Activated CD8-positive, alpha-beta memory T cell treated with anti-CD3 and anti-CD28 coated beads, Interleukin-2, amount 50 U/mL, for 24 hours (primary cell): ENCODE data around the gene RAB40AL.
"Not testable (repeated sequence)": the region's sequence is repeated elsewhere in the genome, so short reads cannot be mapped to it uniquely, and the experiment has no call there.

Experiments
- DNase-seq: peaks from one replicate; pipeline ENCODE4 v3.0.0-alpha.2; 2020; ENCODE audit errors: extremely low read depth

Gene RAB40AL, protein sequence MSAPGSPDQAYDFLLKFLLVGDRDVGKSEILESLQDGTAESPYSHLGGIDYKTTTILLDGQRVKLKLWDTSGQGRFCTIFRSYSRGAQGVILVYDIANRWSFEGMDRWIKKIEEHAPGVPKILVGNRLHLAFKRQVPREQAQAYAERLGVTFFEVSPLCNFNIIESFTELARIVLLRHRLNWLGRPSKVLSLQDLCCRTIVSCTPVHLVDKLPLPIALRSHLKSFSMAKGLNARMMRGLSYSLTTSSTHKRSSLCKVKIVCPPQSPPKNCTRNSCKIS

DNA sequence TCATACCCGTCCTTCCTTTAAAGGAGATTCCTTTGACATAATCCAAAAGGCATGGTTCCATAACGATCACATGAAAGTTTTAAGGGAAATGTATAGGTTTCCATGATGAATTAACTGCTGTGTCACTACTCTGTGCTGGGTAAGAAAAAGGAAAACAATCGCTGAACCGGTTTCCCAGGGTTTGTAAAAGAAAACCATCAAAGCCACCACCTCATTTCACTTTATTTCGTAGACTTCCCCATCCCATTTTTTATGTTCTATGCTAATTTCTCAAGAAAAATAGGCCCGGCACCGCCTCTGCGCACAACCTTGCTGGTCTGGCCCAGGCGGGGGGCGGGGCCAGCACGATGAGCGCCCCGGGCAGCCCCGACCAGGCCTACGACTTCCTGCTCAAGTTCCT lies at the start of gene RAB40AL:
Gene RAB40AL (plus strand): TSS at position 301 of the 400 bp plus-strand sequence. CDS start 47 bp downstream, at position 348.
- not testable (repeated sequence) for DNase-seq

DNA sequence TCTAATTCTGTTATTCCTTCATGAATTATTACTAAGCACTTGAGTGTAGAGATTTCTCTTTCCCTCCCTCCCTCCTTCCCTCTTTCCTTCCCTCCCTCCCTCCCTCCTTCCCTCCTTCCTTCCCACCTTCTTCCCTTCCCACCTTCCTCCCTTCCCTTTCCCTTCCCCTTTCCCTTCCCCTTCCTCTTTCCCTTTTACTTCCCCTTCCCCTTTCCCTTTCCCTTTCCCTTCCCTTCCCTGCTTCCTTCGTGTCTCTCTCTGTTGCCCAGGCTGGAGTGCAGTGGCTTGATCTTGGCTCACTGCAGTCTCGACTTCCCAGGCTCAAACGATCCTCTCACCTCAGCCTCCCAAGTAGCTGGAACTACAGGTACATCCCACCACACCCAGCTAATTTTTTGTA lies 49.4 kb upstream of the RAB40AL start:
- DNase-seq, result no peak

DNA sequence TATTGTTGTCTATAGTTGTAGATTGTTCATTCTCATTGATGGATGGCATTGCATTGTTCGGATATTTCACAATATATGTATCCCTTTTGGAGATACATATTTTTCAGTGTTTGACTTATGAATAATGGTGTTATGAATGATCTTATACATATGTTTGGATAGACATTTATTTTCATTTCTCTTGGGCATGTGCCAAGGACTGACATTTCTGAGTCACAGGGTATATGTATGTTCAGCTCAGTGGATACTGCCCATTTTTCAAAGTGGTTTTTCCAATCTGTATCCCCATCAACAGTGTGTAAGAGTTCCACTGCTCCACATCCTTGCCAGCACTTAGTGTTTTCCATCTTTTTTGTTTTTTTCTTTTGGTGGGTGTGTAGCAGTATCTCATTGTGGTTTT lies 45.0 kb upstream of the RAB40AL start:
- DNase-seq, result no peak

DNA sequence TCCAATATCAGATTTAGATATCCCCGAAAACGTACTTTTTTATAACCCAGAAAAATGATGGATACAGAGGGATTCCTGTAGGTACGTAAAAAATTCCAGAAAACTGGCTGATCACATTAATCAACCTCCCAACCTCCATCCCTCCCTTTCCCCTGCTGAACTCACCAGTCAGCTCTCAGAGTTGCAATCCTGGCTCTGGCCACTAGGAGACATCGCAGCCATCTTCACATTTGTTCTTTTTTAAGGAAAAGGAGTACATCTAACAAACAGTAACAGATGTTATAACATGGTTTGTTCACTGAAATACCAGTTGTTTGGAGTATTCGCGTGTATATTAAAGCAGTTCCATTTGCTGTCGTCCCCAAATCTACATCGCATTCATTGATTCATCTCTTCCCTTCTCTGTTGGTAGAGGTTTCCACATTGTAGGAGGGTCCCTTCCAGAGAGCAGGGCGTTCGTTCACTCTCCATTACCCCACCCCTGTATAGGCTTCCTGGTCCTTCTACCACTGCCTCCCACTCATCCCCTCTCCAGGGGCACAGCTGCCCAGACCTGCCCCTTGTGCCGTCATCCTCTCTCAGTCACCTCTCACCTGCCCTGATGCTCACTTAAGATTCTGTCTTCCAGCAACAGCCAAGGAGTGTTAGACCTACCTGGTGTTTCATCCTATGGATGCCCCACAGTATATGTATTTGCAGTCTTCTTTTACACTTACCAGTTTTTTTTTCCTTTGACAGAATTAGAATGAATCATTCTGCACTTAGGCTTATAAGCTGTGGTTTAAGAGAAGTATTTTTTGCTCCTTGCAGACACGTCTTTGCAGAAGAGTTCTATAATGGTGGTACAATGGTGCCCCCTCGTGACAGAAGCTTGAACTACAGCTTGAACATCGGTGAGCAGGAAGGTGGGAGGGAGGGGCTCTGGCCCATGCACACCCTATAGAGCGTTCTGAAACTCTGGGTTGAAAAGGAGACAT lies 36.8 kb upstream of the RAB40AL start:
- DNase-seq, result peak; percentile 18

DNA sequence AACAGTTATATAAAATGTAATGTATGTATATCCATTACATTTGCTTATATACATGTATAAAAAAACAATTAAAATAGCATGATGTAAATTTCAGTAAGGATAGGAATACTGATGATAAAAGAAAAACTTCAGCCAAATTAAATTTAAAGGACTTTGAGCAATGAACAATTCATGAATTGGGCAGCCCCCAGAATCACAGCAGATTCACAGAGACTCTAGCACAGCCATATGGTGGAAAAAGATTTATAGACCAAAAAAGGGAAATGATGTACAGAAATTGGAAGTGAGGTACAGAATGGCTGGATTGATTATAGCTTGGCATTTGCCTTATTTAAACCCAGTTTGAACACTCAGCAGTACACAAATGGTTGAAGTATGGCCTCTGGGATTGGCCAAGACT lies 34.7 kb upstream of the RAB40AL start:
- no peak for DNase-seq

DNA sequence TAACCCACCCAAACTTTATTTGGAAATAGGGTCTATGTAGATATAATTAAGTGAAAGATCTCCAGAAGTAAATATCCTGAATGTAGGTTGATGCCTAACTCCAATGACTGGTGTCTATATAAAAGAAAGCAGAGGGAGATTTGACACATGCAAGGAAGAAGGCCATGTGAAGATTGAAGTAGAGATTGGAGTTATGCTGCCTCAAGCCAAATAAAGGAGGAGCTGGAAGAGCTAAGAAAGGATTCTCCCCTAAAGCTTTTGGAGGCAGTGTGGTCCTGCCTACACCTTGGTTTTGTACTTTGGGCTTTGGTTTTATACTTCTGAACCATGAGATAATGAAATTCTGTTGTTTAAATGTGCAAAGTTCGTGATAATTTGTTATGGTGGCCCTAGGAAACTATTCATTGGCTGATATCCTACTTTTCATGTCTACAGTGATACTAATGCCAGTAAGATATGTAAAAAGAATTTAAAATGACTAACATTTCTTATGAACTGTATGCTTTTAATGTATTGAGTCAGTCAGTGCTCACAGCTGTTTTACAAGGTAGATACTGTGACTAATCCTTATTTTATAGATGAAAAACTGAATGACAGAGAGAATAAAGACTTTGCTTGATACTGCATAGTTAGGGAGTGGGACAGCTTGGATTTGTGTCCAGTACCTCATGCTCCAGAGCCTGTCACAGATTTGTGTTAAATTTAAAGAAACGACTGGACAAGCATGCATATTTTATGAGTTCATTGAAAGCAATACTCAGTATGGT lies 5.9 kb upstream of the RAB40AL start:
- DNase-seq, result no peak

DNA sequence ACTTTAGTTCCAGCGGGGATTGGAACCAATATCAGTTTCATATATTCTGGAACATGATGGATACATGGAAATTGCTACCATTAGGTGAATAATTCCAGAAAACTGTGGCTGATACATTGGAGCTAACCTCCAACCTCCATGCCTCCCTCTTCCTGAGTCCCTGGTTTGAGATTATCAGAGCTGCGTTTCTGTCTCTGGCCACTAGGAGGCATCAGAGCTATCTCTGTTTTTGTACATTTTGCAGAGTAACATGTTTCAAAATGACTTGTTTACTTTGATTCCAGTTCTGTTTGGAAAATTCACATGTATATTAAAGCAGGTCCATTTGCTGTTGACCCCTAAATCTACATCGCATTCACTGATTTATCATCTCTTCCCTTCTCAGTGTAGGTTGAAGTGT lies 2.4 kb upstream of the RAB40AL start:
- DNase-seq, result no peak

DNA sequence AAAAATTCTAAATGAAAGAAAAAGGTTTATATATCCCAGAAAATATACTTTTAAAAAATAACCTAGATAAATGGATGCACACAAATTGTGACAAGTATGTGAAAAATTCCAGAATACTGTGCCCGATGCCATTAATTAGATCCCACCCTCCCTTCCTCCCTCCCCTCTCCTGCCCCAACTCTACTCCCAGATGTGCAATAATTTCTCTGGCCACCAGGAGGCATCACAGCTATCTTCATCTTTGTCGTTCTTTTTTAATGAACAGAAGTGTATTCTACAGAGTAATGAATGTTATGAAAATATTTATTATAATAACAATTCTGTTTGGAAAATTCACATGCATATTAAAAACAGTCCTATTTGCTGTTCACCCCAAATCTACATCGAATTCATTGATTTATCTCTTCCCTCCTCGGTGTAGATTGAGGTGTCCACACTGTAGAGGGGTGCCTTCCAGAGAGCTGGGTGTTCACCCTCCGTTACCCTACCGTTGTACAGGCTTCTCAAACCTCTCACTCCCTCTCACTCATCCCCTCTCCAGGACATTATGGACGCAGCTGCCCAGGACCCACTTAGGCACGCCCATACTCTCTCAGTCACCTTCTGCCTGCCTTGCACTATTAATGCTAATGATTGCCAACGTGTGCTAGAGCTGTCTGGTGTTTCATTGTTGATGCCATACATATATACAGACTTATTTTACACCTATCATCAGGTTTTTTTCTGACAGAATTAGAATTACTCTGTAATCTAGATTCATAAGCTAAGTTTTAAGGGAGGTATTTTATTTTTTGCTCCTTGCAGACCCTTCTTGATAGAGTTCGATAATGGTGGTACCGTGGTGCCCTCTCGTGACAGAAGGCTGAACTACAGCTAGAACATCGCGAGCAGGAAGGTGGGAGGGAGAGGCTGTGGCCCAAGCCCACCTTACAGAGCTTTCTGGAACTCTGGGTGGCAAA lies 14.1 kb downstream of the RAB40AL start:
- DNase-seq, result peak; percentile 2

DNA sequence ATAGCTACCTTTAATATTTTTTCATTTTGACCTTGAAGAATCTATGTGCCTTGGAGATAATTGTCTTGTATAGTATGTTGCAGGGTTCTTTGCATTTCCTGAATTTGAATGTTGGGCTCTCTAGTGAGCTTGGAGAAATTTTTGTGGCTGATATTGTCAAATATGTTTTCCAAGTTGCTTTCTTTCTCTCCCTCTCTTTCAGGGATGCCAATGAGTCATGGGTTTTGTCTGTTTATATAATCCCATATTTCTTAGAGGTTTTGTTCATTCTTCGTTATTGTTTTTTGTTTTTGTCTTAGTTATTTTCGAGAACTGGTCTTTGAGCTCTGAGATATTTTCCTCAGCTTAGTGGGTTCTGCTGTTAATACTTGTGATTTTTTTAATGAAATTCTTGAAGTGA lies 20.7 kb downstream of the RAB40AL start:
- DNase-seq, result no peak

DNA sequence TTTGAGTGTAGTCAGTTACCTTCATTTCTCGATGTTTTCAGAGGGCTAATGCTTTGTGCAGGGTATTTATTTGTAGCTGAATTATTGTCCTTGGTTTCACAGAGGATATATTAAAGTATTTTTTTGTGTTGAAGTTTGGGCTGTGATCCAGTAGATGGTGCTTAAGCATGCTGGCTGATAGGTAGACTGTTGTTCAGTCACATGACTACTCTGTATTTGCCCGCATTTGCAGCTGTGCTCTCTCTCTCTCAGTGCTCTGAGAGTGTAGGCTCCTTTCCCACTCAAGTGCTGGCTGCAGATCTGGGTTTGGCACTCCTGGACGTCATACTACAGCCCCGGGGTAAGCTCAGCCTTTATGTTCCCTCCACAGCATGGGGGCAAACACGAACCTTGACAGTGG lies 21.7 kb downstream of the RAB40AL start:
- no peak for DNase-seq

DNA sequence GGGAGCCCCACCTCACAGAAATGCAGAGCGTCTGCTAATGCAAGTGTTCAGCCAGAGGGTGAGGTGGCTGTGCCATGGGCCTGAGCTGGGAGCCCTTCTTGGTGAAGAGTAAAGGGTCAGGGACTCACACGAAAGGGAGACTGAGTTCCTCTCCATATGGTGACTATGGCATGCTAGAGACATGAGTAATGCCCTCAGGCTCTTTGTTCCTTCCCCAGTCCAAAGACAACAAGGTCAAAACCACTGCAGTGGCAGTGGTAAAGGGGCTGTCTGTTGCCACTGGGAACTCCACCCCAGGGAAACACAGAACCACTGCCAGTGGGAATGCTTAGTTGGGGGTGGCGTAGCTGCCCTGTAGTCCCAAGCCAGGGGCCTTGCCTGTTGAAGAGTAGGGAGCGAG lies 22.4 kb downstream of the RAB40AL start:
- no peak for DNase-seq

DNA sequence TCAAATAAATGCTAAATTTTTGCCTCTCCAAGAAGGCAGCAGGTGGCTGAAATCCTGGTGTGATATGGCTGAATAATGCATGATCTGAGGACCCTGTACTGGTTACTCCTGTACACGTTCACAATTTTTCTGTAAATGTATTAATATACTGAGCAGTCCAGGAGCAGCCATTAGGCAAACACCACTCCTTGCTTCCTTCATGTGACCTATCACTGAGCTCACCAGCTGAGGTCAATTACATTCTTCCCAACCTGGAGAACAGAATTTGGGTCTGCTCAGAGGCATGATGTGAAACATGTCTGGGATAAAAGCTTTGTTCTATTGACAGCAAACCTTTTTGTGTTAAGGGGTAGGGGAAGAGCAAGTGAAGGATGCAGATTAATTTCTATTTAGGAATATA lies 26.9 kb downstream of the RAB40AL start:
- DNase-seq, result no peak

DNA sequence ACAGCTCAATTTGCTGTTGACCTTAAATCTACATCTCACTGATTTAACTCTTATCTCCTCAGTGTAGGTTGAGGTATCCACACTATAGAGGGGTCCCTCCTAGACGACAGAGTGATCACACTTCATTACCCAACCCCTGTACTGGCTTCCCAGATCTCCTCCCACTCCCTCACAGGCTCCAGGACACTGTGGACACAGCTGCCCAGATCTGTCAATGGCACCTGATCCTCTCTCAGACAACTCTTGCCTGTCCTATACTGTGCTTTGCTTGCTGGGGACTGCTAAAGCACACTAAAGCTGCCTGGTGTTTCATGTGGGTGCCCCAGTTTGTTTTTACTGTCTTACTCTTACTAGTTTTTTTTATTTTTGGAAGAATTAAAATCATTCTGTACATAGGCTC lies 27.9 kb downstream of the RAB40AL start:
- DNase-seq, result no peak

DNA sequence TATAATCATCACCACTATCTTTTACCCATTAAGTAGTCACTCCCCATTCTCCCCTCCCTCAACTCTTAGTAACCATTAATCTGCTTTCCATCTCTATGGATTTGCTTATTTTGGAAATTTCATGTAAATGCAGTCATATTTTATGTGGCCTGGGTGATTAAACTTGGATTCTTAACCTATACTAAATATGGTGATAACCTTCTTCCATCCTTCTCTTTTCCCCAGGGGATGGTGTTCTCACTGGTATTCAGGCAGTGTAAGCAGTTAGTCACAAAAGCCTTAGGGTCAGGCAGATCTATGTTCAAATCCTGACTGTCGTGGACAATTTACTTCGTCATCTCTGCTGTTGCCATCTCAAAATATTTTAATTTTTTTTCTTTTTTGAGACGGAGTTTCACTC lies 29.6 kb downstream of the RAB40AL start:
- DNase-seq, result no peak

DNA sequence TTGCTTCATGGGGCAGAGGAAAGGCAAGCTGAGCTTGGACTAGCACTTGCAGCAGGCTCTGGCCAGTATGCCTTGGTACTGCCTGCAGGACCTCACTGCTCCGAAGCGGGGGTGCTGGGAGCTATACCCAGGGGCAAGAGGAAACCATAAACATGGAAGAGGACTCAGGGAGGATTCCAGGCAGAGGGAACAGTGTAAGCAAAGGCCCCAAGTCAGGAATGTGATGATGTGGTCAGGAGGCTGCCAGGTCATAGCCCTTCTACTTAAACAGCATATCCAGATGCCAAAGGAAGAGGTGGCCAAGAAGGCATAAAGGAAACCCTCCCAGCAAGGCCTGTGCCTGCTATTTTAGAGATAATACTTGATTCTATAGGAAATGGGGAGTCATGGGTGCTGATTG lies 31.1 kb downstream of the RAB40AL start:
- DNase-seq, result no peak

DNA sequence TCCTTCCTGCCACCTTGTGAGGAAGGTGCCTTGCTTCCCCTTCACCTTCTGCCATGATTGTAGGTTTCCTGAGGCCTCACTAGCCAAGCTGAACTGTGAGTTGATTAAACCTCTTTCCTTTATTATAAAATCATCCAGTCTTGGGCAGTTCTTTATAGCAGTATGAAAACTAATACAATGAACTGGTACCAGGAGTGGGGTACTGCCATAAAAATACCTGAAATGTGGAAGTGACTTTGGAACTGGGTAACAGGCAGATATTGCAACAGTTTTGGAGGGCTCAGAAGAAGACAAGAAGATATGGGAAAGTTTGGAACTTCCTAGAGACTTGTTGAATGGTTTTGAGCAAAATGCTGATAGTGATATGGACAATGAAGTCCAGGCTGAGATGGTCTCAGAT lies 34.5 kb downstream of the RAB40AL start:
- not testable (repeated sequence) for DNase-seq

DNA sequence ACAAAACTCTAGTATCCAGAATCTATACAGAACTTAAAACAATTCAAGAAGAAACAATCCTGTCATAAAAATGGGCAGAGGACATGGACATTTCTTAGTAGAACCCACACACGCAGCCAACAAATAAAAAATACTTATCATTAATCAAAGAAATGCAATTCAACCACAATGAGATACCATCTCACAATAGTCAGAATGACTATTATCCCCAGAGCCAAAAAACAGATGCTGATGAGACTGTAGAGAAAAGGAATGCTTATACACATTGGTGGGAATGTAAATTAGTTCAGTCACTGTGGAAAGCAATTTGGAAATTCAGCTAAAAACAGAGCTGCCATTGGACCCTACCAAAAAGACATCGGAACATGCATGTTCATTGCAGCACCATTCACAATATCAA lies 37.9 kb downstream of the RAB40AL start:
- no peak for DNase-seq

DNA sequence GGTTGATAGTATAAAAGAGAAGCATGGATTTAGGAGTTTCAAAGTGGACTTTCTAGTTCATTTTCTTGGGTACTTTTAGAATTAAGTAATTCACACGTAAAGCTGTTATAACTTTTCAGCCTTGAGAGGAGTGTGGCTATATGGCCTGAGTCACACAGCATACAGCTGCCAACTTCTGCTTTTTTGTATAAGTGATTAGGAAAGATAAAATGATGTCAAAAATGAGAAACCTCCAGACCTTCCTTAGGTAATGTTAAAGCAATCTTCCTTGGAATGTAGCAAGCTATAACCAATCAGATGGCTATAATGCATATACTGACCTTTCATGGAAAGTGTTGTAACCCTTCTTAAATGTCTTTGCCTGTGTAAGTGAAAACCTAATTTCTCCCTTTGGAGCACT lies 39.2 kb downstream of the RAB40AL start:
- no peak for DNase-seq

DNA sequence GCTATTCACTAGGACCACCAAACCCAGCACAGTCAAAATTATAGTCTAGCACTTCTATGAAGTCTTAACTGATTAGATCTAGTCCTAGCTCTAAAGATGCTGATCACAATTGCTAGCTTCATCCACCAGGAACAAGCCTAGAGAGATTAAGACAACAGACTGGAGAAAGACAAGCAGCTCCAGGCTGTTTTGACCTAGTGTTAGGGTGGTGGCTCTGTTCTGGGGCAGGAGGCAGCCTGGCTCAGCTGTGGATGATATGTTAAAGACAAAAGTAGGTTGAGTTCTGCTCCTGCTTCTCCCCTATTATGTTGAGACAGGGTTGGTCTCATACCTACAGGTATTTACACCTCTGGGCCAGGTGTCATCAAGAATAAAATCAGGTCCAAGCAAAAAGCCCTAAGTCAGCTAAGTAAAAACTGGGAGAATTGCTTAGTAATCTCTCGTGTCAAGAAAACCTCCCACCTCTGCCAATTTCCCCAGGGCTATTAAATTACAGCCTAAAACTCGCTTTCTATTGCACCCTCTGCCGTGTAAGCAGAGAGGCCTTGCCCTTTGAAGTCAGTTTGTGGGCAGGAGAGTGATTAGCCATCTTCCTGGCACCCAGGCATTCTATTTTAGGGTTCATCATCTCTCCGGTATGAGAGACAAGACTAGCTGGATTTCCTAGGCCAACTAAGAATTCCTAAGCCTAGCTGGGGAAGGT lies 39.9 kb downstream of the RAB40AL start:
- no peak for DNase-seq

DNA sequence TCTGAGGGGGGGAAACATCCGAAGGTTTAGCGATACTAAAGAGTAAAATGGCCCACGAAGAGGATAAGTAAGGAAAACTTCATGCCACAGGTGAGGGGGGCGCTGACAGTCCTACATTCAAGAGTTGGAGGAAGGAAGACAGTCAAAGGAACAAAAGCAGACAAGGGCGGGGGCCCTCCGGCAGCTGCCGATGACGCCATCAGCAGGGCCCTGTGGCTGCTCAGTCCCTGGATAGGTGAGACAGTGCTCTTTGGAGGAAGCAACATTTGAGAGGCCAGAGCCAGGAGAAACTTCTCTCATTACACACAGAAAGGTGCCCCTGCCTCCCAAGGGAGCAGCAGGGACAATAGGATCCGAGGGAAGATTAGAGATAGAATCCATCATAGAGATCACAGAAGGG lies 41.5 kb downstream of the RAB40AL start:
- no peak for DNase-seq

DNA sequence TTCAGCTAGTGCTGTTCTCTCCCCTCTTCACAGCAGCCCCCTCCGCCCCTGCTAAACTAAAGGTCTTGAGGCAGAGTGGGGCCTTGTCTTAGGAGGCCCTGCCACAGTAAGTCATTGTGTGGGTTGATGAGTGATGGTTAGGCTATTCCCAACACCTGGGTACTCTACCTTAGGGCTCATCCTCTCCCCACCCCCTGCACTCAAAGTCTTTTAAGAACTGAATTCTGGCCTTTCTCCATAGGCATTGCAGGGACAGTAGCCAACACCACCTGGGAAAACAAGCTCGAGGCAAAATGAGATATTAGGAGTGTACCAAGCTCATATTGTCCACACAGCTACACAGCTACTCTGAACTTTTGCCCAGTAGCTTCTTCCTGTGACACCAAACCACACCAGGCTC lies 42.5 kb downstream of the RAB40AL start:
- DNase-seq, result no peak
